ENCODE data around the gene PTGR2. TPM values are rescaled to one million over a fixed set of nuclear protein-coding genes. Genes with fewer than 3 reads are reported as not detected.
A peak's percentile ranks its signal among the peaks of the same experiment; 100 is the strongest.
"Not testable (repeated sequence)": the region's sequence is repeated elsewhere in the genome, so short reads cannot be mapped to it uniquely, and the experiment has no call there.

The PTGR2 gene
- 10 to 100 TPM; 21.3 to 36.2 (median 26.1) TPM for polyA plus RNA-seq (ENCODE audit: insufficient read length in 4 of 4)

DNA sequence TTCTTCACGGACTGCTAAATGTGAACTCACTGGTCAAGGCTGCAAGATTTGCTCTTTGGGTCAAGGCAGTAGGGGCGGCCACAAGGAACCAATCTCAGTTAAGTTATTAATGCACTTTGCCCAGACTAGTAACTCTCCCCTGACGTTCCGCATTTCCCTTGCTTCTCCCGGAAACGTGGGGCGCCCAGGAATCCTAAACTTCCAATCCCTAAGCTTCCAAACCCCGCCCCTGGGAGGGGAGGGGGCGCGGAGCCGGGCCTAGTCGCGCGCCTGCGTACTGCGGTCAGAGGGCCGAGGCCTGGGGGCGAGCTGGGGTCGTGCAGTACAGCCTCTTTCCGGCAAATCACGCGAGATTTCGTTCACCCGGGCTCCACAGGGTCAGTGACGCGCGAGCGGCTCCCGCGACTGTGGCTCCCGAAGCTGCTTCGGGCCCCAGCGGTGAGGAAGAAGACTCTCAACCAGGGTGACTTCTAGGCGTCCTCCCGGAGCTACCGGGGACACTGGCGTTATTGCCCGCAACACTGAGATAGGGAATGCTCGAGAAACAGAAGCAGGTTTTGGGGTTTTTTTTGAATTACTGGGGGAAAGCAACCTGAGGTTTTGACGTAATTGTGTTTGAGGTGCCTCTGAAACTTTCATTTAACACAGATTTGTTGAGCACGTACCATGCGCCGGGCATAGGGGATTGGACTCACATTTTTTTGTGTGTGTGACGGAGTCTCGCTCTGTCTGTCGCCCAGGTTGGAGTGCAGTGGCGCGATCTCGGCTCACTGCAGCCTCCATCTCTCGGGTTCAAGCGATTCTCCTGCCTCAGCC lies at the start of gene PTGR2:
Gene PTGR2, plus strand, starts transcription at position 265 of the 816 bp plus-strand sequence. CDS start 7,032 bp downstream, outside the sequence.
- DNase-seq (ENCODE audit: low read depth in 4 of 4, low spot score in 2 of 4), result peak; percentile 93 to 96 (median 94)

DNA sequence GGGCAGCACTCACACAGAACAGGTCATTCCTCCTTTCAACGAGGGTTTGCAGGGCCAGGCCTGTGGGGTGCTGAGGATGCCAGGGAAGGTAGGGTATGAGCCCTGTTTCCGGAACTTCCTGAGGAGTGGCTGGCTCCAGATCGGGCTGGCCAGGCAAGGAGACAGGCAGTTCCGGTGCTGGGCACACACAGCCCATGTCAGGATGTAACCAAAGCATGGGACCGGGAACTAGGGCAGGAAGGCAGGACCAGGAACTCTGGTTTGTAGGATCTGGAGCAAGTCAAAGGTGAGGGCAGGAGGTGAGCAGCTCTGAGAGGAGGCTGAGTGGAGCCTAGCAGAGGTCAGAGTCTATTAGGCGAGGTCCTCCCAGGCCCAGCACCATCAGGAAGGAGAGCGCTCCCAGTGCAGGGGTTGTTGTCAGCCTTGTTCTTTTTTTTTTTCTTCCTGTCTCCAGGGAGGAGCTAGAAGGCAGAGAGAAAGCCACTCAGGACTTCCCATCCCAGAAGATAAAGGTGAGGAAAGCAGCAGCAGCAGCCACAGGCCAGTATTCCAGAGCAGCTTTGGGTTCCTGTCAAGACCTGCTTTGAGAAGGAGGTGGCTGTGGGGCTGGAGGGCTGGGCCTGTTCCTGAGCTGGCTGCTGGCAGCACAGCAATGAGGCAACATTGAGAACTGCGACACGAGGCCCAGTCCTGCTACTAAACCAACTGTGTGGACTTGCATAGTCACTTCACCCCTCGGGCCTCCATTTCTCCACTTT lies 49.0 kb upstream of the PTGR2 start:
- no peak for DNase-seq (ENCODE audit: low read depth in 4 of 4, low spot score in 2 of 4)

- no peak for DNase-seq (ENCODE audit: low read depth in 4 of 4, low spot score in 2 of 4)
These were observed 47.0 kb upstream of the PTGR2 start for GRCh38 chr14:73804636-73805035.

- DNase-seq (ENCODE audit: low read depth in 4 of 4, low spot score in 2 of 4), result no peak
These were observed 44.2 kb upstream of the PTGR2 start for GRCh38 chr14:73807457-73807856.

GRCh38 chr14:73809391-73809790 lies 42.2 kb upstream of the PTGR2 start:
- DNase-seq (ENCODE audit: low read depth in 4 of 4, low spot score in 2 of 4), result no peak

DNA sequence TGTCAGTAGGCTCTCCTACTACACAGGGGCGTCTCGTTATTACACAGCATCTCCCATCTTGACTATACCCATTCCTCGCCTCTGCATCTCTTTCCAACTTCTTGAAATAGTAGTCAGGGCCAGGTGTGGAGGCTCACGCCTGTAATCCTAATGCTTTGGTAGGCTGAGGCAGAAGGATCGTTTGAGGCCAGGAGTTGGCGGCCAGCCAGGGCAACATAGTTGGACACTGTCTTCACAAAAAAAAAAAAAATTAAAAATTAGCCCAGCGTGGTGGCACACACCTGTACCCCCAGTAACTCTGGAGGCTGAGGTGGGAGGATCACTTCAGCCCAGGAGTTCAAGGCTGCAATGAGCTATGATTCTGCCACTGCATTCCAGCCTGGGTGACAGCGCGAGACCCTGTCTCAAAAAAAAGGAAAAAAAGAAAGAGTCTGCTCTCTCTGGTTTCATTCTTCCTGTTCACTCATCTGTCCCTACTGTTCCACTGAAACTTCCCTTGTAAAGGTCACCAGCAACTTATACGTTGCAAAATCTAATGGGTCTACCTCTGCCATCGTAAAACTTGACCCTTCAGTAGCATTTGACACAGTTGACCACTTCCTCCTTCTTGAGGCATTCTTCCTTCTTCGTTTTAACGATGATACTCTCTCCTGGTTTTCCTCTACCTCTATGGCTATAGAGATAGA lies 41.0 kb upstream of the PTGR2 start:
- no peak for DNase-seq (ENCODE audit: low read depth in 4 of 4, low spot score in 2 of 4)

- no peak for DNase-seq (ENCODE audit: low read depth in 4 of 4, low spot score in 2 of 4)
These were observed 40.5 kb upstream of the PTGR2 start for GRCh38 chr14:73811164-73811503.

GRCh38 chr14:73814153-73814552 lies 37.5 kb upstream of the PTGR2 start:
- DNase-seq (ENCODE audit: low read depth in 4 of 4, low spot score in 2 of 4), result no peak

- DNase-seq (ENCODE audit: low read depth in 4 of 4, low spot score in 2 of 4), result no peak
These were observed 35.8 kb upstream of the PTGR2 start for GRCh38 chr14:73815849-73816248.

- no peak for DNase-seq (ENCODE audit: low read depth in 4 of 4, low spot score in 2 of 4)
These were observed 35.2 kb upstream of the PTGR2 start for GRCh38 chr14:73816393-73816816.

- no peak for DNase-seq (ENCODE audit: low read depth in 4 of 4, low spot score in 2 of 4)
These were observed 34.5 kb upstream of the PTGR2 start for GRCh38 chr14:73817020-73817655.

GRCh38 chr14:73818821-73819220 lies 32.8 kb upstream of the PTGR2 start:
- no peak for DNase-seq (ENCODE audit: low read depth in 4 of 4, low spot score in 2 of 4)

GRCh38 chr14:73820631-73821030 lies 31.0 kb upstream of the PTGR2 start:
- no peak for DNase-seq (ENCODE audit: low read depth in 4 of 4, low spot score in 2 of 4)

DNA sequence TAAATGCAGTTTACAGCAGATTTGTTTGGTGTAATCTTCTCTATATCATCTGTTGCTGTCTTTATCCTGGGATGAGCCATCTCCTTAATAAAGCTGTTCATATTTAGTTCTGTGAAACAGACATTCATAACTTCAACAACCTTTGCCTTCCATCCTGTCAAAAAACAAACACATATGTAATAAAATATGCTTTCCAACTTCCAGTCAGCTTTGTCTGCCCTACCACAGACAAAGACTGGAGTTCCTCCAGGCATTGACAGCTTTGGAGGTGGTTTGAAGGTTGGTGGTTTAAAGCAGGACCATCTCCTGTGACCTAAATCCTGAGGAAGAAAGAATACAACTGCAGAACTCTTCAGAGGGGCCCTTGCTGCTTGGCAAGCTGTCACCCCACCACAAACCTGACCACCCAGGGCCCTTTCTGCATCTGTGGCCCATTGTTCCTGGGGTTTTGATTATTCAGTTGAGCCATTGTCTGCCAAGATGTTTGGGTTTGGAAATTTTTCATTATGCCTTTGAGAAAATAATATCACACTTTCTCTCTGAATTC lies 28.2 kb upstream of the PTGR2 start:
- DNase-seq (ENCODE audit: low read depth in 4 of 4, low spot score in 2 of 4), result no peak

- DNase-seq (ENCODE audit: low read depth in 4 of 4, low spot score in 2 of 4), result no peak
These were observed 27.5 kb upstream of the PTGR2 start for GRCh38 chr14:73824127-73824526.

- DNase-seq (ENCODE audit: low read depth in 4 of 4, low spot score in 2 of 4), result no peak
These were observed 27.1 kb upstream of the PTGR2 start for GRCh38 chr14:73824536-73824935.

GRCh38 chr14:73825551-73826188 lies 26.0 kb upstream of the PTGR2 start:
- peak in 3 of 4 donors; percentile 51 to 77 (median 51) for DNase-seq (ENCODE audit: low read depth in 4 of 4, low spot score in 2 of 4)

DNA sequence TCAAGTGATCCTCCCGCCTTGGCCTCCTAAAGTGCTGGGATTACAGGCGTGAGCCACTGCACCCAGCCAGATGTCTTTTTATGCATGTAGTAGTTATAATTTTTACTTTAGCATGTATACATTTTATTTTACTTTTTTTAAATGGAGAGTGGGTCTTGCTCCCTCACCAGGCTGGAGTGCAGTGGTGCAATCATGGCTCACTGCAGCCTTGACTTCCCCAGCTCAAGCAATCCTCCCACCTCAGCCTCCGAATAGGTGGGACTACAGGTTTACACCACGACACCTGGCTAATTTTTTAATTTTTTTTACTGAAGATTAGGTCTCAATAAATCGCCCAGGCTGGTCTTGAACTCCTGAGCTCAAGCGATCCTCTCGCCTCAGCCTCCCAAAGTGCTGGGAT lies 24.4 kb upstream of the PTGR2 start:
- DNase-seq (ENCODE audit: low read depth in 4 of 4, low spot score in 2 of 4), result not testable (repeated sequence)

- DNase-seq (ENCODE audit: low read depth in 4 of 4, low spot score in 2 of 4), result no peak
These were observed 22.6 kb upstream of the PTGR2 start for GRCh38 chr14:73829071-73829470.

Measured in left renal cortex interstitium (tissue), 4 donors.